Prostate gland (tissue), 2 donors: ENCODE results near the gene GRIP2. TPM values are rescaled to one million over a fixed set of nuclear protein-coding genes. Genes with fewer than 3 reads are reported as not detected.

Experiments used
- DNase-seq: peaks from one replicate; pipeline ENCODE4 v3.0.0-alpha.2; 2019; ENCODE audit warnings: low spot score
- H3K27ac ChIP-seq, 2 donors: fragments of 200-600 bp; sonication (generic); 2 replicates each; pipeline ENCODE4 v1.5.1; 2017 to 2019
- H3K27me3 ChIP-seq: fragments of 200-600 bp; sonication (generic); replicated peaks from 2 replicates; pipeline ENCODE4 v1.5.1; 2019; ENCODE audit not compliant: insufficient read depth
- H3K36me3 ChIP-seq, 2 donors: fragments of 200-600 bp; sonication (generic); 1 replicate in 1 of 2; 2 replicates in 1 of 2; pipeline versions ENCODE4 v1.5.1 to v1.8.1; 2017 to 2019
- H3K4me1 ChIP-seq: fragments of 200-600 bp; sonication (generic); replicated peaks from 2 replicates; pipeline ENCODE4 v1.5.1; 2019
- H3K4me3 ChIP-seq, 2 donors: fragments of 200-600 bp; sonication (generic); 2 replicates each; pipeline ENCODE4 v1.5.1; 2017 to 2019
- H3K9me3 ChIP-seq: fragments of 200-600 bp; sonication (generic); 2 replicates; pipeline ENCODE4 v1.5.1; 2017
- CTCF ChIP-seq, 4 experiments: fragments of 200-600 bp in 2 of 4; fragments of 450-650 bp in 2 of 4; sonication (generic) in 2 of 4; IDR thresholded peaks; 1 replicate in 3 of 4; 2 replicates in 1 of 4; pipeline ENCODE4 v1.5.1; 2016 to 2019; ENCODE audit warnings: antibody characterized with exemption in 4 of 4, mild to moderate bottlenecking in 2 of 4, moderate library complexity in 2 of 4
- POLR2A ChIP-seq: fragments of 450-650 bp; IDR thresholded peaks from one replicate; pipeline ENCODE4 v1.6.1; 2016; ENCODE audit warnings: antibody characterized with exemption, mild to moderate bottlenecking
- POLR2AphosphoS5 ChIP-seq: sonication (generic); formaldehyde crosslinking; IDR thresholded peaks from one replicate; pipeline ENCODE4 v1.6.1; 2017; ENCODE audit warnings: antibody characterized with exemption
- WGBS: methylation state at CpG from one replicate; pipeline ENCODE4 v1.1.5; 2018; 5-methylcytosine and 5-hydroxymethylcytosine counted together
- intact Hi-C: fragments of 100-400 bp; cut with DNase I; formaldehyde crosslinking; loops from one replicate; pipeline ENCODE4 v1.14.2; 2022
- total RNA-seq, 2 donors: library from RNA; depleted of rRNA; stranded (reverse); fragments of >200 nt; gene quantifications; one replicate each; pipeline ENCODE4 v1.1.0, GENCODE V29; 2016

GRIP2 gene
- total RNA-seq, 2 donors from 2014 or later = 0.27 to 0.62 TPM

- Histone ChIP-seq H3K4me3 (no peak overlapping the region), H3K9me3 (no peaks in the 10 kb centered on the region), H3K27ac (no peak overlapping the region), H3K27me3 (no peaks in the 10 kb centered on the region), H3K36me3 (no peaks in the 10 kb centered on the region), H3K4me1 (no peaks in the 10 kb centered on the region)
- intact Hi-C loops = loop anchor here (10.0 kb wide), 1 partner anchor 567 kb away; no protein-coding TSS in a partner anchor
- peak; percentile 30 for DNase-seq
- 81% methylated on average over 8 of the region's 8 CpGs for WGBS
- TF ChIP-seq POLR2A (no peak), POLR2AphosphoS5 (no peak), CTCF (IDR thresholded peaks at IDR 0.05) (peak; percentile 30 to 69 (median 53))
Measured at GRCh38 chr3:14461748-14462324, 78.3 kb downstream of the GRIP2 start.

- intact Hi-C loops = loop anchor here (10.0 kb wide), 1 partner anchor 566 kb away; no protein-coding TSS in a partner anchor
- no peak overlapping the region for H3K4me3 ChIP-seq
- DNase-seq = no peak
- no peaks in the 10 kb centered on the region for H3K36me3 ChIP-seq
- TF ChIP-seq CTCF (IDR thresholded peaks at IDR 0.05) = no peak
- TF ChIP-seq POLR2AphosphoS5 = no peak
- no peak for TF ChIP-seq POLR2A
- no peaks in the 10 kb centered on the region for H3K4me1 ChIP-seq
- H3K27me3 ChIP-seq = no peaks in the 10 kb centered on the region
- WGBS = 81% methylated on average over 13 of the region's 13 CpGs
- no peak overlapping the region for H3K27ac ChIP-seq
- H3K9me3 ChIP-seq = no peaks in the 10 kb centered on the region
Measured at GRCh38 chr3:14461006-14461747, 79.0 kb downstream of the GRIP2 start.

- TF ChIP-seq POLR2A (no peak), CTCF (IDR thresholded peaks at IDR 0.05) (no peak), POLR2AphosphoS5 (peak; percentile 87)
- Histone ChIP-seq H3K36me3 (no peaks in the 10 kb centered on the region), H3K27ac (no peak overlapping the region), H3K4me1 (no peaks in the 10 kb centered on the region), H3K27me3 (no peaks in the 10 kb centered on the region), H3K4me3 (no peak overlapping the region), H3K9me3 (no peaks in the 10 kb centered on the region)
- intact Hi-C loops = loop anchor here (10.0 kb wide), 1 partner anchor 566 kb away; no protein-coding TSS in a partner anchor
- 15% methylated on average over 9 of the region's 9 CpGs for WGBS
- DNase-seq = peak; percentile 55
Measured at GRCh38 chr3:14460342-14461005, 79.7 kb downstream of the GRIP2 start.

GRCh38 chr3:14459787-14460186 is 80.4 kb downstream of the GRIP2 start:
- no peaks in the 10 kb centered on the region for H3K4me1 ChIP-seq
- H3K27me3 ChIP-seq = no peaks in the 10 kb centered on the region
- intact Hi-C loops = loop anchor here (10.0 kb wide), 2 partner anchors 335 to 565 kb away; partner anchors contain the start of genes CHCHD4 and TMEM43
- 80% methylated on average over 3 of the region's 3 CpGs for WGBS
- TF ChIP-seq POLR2A (no peak), POLR2AphosphoS5 (no peak), CTCF (IDR thresholded peaks at IDR 0.05) (no peak)
- DNase-seq = no peak
- H3K4me3 ChIP-seq = no peak overlapping the region
- H3K27ac ChIP-seq = no peak overlapping the region
- H3K36me3 ChIP-seq = no peaks in the 10 kb centered on the region
- no peaks in the 10 kb centered on the region for H3K9me3 ChIP-seq
